K562 (cell line): ENCODE measurements around the gene AKAP13.

Experiments used
- CTCF ChIP-seq, 3 experiments: IDR thresholded peaks in 2 of 3; conservative IDR thresholded peaks in 1 of 3; 2 replicates each; pipeline ENCODE4 v1.5.1; 2011 to 2012; ENCODE audit warnings: low read length in 3 of 3, mild to moderate bottlenecking in 3 of 3, control low read depth in 2 of 3, improper control_type of control experiment in 1 of 3, inconsistent platforms in 1 of 3, low read depth in 1 of 3, mixed read lengths in 1 of 3, moderate library complexity in 1 of 3; ENCODE audit not compliant: insufficient read depth in 2 of 3
- ELF4 ChIP-seq: fragments of 450-650 bp; formaldehyde crosslinking; IDR thresholded peaks from 2 replicates; pipeline ENCODE4 v1.4.0; 2022; ENCODE audit warnings: missing genetic modification characterization
- FOXK2 ChIP-seq, 2 experiments: fragments of 450-650 bp; IDR thresholded peaks in 1 of 2; conservative IDR thresholded peaks in 1 of 2; 2 replicates each; pipeline ENCODE4 v1.6.1; 2016; ENCODE audit warnings: low read depth in 2 of 2, mild to moderate bottlenecking in 1 of 2
- FOXM1 ChIP-seq, 2 experiments: fragments of 450-650 bp in 1 of 2; sonication (generic) in 1 of 2; formaldehyde crosslinking in 1 of 2; IDR thresholded peaks; 2 replicates each; pipeline versions ENCODE4 v1.6.1 to v1.9.0; 2017 to 2022; ENCODE audit warnings: low read depth in 2 of 2, mild to moderate bottlenecking in 2 of 2, missing genetic modification reagents in 1 of 2, moderate library complexity in 1 of 2
- HDAC6 ChIP-seq: IDR thresholded peaks from 2 replicates; pipeline ENCODE4 v1.6.1; 2012; ENCODE audit warnings: low read depth, mild to moderate bottlenecking, control low read depth, inconsistent platforms, low read length, moderate library complexity
- HNRNPUL1 ChIP-seq: fragments of 200-400 bp; formaldehyde crosslinking; IDR thresholded peaks from 2 replicates; pipeline ENCODE4 v1.6.1; 2017; ENCODE audit warnings: low read length
- MAFK ChIP-seq: IDR thresholded peaks from 2 replicates; pipeline ENCODE4 v1.6.1; 2011; ENCODE audit warnings: low read length, improper control_type of control experiment
- POLR3A ChIP-seq: IDR thresholded peaks from 2 replicates; pipeline ENCODE4 v1.6.1; 2011; ENCODE audit warnings: borderline replicate concordance, mild to moderate bottlenecking, moderate library complexity; ENCODE audit not compliant: insufficient read length, insufficient read depth; ENCODE audit errors: extremely low read depth
- PTTG1 ChIP-seq: fragments of 450-650 bp; IDR thresholded peaks from 2 replicates; pipeline ENCODE4 v1.6.1; 2016; ENCODE audit warnings: low read depth, mild to moderate bottlenecking, missing genetic modification characterization, missing compliant biosample characterization
- RBBP5 ChIP-seq: fragments of 200-600 bp; sonication (generic); IDR thresholded peaks from 2 replicates; pipeline ENCODE4 v1.6.1; 2012; ENCODE audit warnings: borderline replicate concordance, mild to moderate bottlenecking, low read length, control low read depth, inconsistent platforms; ENCODE audit not compliant: insufficient read depth, poor library complexity, severe bottlenecking
- SMC3 ChIP-seq: conservative IDR thresholded peaks from 2 replicates; pipeline ENCODE4 v1.6.1; 2011; ENCODE audit warnings: low read depth, low read length, improper control_type of control experiment; ENCODE audit not compliant: insufficient read depth
- TAF1 ChIP-seq: IDR thresholded peaks from 2 replicates; pipeline ENCODE4 v1.6.1; 2011; ENCODE audit warnings: mild to moderate bottlenecking, low read length, moderate library complexity; ENCODE audit not compliant: insufficient read depth, control insufficient read depth, severe bottlenecking; ENCODE audit errors: extremely low read depth
- ZBTB7A ChIP-seq: IDR thresholded peaks from 2 replicates; pipeline ENCODE4 v1.6.1; 2011; ENCODE audit warnings: low read depth, mild to moderate bottlenecking, low read length, moderate library complexity, borderline replicate concordance; ENCODE audit not compliant: control insufficient read depth
- ZNF146 ChIP-seq: IDR thresholded peaks from one replicate; pipeline ENCODE4 v1.6.1; 2018; ENCODE audit warnings: missing compliant biosample characterization; ENCODE audit not compliant: unreplicated experiment

- TF ChIP-seq ELF4 (CRISPR knock-in tag) (no peak), CTCF (IDR thresholded peaks at IDR 0.05 in 2 of 3, conservative IDR thresholded peaks at IDR 0.05 in 1 of 3; ENCODE audit: insufficient read depth in 2 of 3, low read depth in 1 of 3, low read length in 3 of 3) (no peak), ZNF146 (CRISPR knock-in tag) (no peak), RBBP5 (no peak), POLR3A (no peak), HNRNPUL1 (no peak), MAFK (no peak), FOXM1 (IDR thresholded peaks at IDR 0.05; ENCODE audit: low read depth) (no peak), FOXM1 (CRISPR knock-in tag; IDR thresholded peaks at IDR 0.05; ENCODE audit: low read depth) (no peak), HDAC6 (no peak), FOXK2 (conservative IDR thresholded peaks at IDR 0.05 in 1 of 2, IDR thresholded peaks at IDR 0.05 in 1 of 2; ENCODE audit: low read depth in 2 of 2) (no peak), TAF1 (no peak), ZBTB7A (no peak), PTTG1 (tag) (no peak), SMC3 (no peak)
Observed at GRCh38 chr15:85454403-85454802, 74.0 kb downstream of the AKAP13 start.
